HG02981 (cell line): ENCODE measurements around the gene GATC.
"Not testable (repeated sequence)": the region's sequence is repeated elsewhere in the genome, so short reads cannot be mapped to it uniquely, and the experiment has no call there.

ENCODE experiments used
- ATAC-seq: cut with Tn5 transposase; IDR thresholded peaks from one replicate; pipeline ENCODE4 v1.9.1; 2021; ENCODE audit warnings: mild to moderate bottlenecking, moderate library complexity; ENCODE audit not compliant: unreplicated experiment

GATC gene

GRCh38 chr12:120432772-120433525 lies 13.3 kb upstream of the GATC start:
- no peak for ATAC-seq

GRCh38 chr12:120437735-120438494 lies 8.3 kb upstream of the GATC start, which contains the start of gene COX6A1:
TSS of gene COX6A1 (plus strand) at chr12:120438113. CDS start at chr12:120438127, 14 bp downstream.
- ATAC-seq = peak; percentile 92

GRCh38 chr12:120438495-120439198 lies 7.6 kb upstream of the GATC start:
- no peak for ATAC-seq

- no peak for ATAC-seq
Observed at GRCh38 chr12:120439646-120440247, 6.5 kb upstream of the GATC start.

- no peak for ATAC-seq
Observed at GRCh38 chr12:120444676-120445075, 1.6 kb upstream of the GATC start.

GRCh38 chr12:120446844-120447178 lies 567 bp downstream of the GATC start:
- ATAC-seq = not testable (repeated sequence)

- ATAC-seq = no peak
Observed at GRCh38 chr12:120447992-120448391, 1.7 kb downstream of the GATC start.

- ATAC-seq = not testable (repeated sequence)
Observed at GRCh38 chr12:120452524-120452923, 6.3 kb downstream of the GATC start.

- no peak for ATAC-seq
Observed at GRCh38 chr12:120453060-120453750, 7.0 kb downstream of the GATC start.

GRCh38 chr12:120453977-120454376 lies 7.7 kb downstream of the GATC start:
- ATAC-seq = no peak

- ATAC-seq = no peak
Observed at GRCh38 chr12:120455302-120455701, 9.1 kb downstream of the GATC start.

- no peak for ATAC-seq
Observed at GRCh38 chr12:120457133-120457532, 10.9 kb downstream of the GATC start.

- no peak for ATAC-seq
Observed at GRCh38 chr12:120460157-120460556, 13.9 kb downstream of the GATC start.

- ATAC-seq = no peak
Observed at GRCh38 chr12:120462099-120462640, 15.9 kb downstream of the GATC start.

GRCh38 chr12:120463712-120464111 lies 17.5 kb downstream of the GATC start:
- no peak for ATAC-seq

- ATAC-seq = no peak
Observed at GRCh38 chr12:120465756-120466155, 19.5 kb downstream of the GATC start.

- no peak for ATAC-seq
Observed at GRCh38 chr12:120466560-120467315, 20.5 kb downstream of the GATC start.

- no peak for ATAC-seq
Observed at GRCh38 chr12:120467439-120467838, 21.2 kb downstream of the GATC start.

GRCh38 chr12:120468325-120468820 lies 22.1 kb downstream of the GATC start:
- no peak for ATAC-seq
